Keratinocyte (primary cell): Measurements from ENCODE around the gene TTC3. TPM values are rescaled to one million over a fixed set of nuclear protein-coding genes. Genes with fewer than 3 reads are reported as not detected.

Experiments
- DNase-seq: peaks from one replicate; pipeline ENCODE4 v3.0.0-alpha.2; 2011; ENCODE audit warnings: low read depth, missing footprints, low spot score
- FAIRE-seq: peaks from 2 replicates; lab custom pipeline; 2011; peaks lifted over from hg19 to GRCh38; lab: Jason Lieb, UNC
- H2AFZ ChIP-seq: 2 replicates; pipeline ENCODE4 v1.6.0; 2012; ENCODE audit warnings: low read length, control low read depth, inconsistent platforms; ENCODE audit not compliant: control insufficient read depth
- H3K27ac ChIP-seq: 2 replicates; pipeline ENCODE4 v1.5.1; 2011; ENCODE audit warnings: low read length; ENCODE audit not compliant: control insufficient read depth, insufficient read depth
- H3K27me3 ChIP-seq: 3 replicates; pipeline ENCODE4 v1.6.0; 2011; ENCODE audit warnings: low read length; ENCODE audit not compliant: control insufficient read depth, insufficient read depth; ENCODE audit errors: extremely low read depth
- H3K36me3 ChIP-seq, 2 experiments: 2 replicates in 1 of 2; 3 replicates in 1 of 2; pipeline ENCODE4 v1.5.1; 2011; ENCODE audit warnings: low read length in 2 of 2, mild to moderate bottlenecking in 1 of 2; ENCODE audit not compliant: control insufficient read depth in 2 of 2, insufficient read depth in 2 of 2; ENCODE audit errors: extremely low read depth in 1 of 2
- H3K4me1 ChIP-seq: 3 replicates; pipeline ENCODE4 v1.5.1; 2011; ENCODE audit warnings: low read length; ENCODE audit not compliant: control insufficient read depth, insufficient read depth; ENCODE audit errors: extremely low read depth
- H3K4me2 ChIP-seq: 3 replicates; pipeline ENCODE4 v1.6.0; 2011; ENCODE audit warnings: low read depth, low read length; ENCODE audit not compliant: control insufficient read depth, insufficient read depth; ENCODE audit errors: extremely low read depth
- H3K4me3 ChIP-seq, 3 experiments: fragments of 200-600 bp in 1 of 3; sonication (generic) in 1 of 3; 2 replicates in 2 of 3; 3 replicates in 1 of 3; pipeline ENCODE4 v1.5.1; 2011 to 2016; ENCODE audit warnings: low read length in 3 of 3, mild to moderate bottlenecking in 3 of 3, control low read depth in 2 of 3, inconsistent platforms in 1 of 3, low read depth in 1 of 3, mixed read lengths in 1 of 3, mixed run types in 1 of 3, moderate library complexity in 1 of 3; ENCODE audit not compliant: control insufficient read depth in 2 of 3, insufficient read depth in 2 of 3; ENCODE audit errors: extremely low read depth in 1 of 3
- H3K79me2 ChIP-seq: 2 replicates; pipeline ENCODE4 v1.6.0; 2012; ENCODE audit warnings: low read length; ENCODE audit not compliant: control insufficient read depth, insufficient read depth
- H3K9ac ChIP-seq: 3 replicates; pipeline ENCODE4 v1.6.0; 2011; ENCODE audit warnings: low read length; ENCODE audit not compliant: control insufficient read depth, insufficient read depth; ENCODE audit errors: extremely low read depth
- H3K9me1 ChIP-seq: 3 replicates; pipeline ENCODE4 v1.6.0; 2011; ENCODE audit warnings: low read length; ENCODE audit not compliant: control insufficient read depth, insufficient read depth; ENCODE audit errors: extremely low read depth
- H3K9me3 ChIP-seq: 2 replicates; pipeline ENCODE4 v1.5.1; 2012; ENCODE audit warnings: low read depth, low read length; ENCODE audit not compliant: control insufficient read depth
- H4K20me1 ChIP-seq: 3 replicates; pipeline ENCODE4 v1.6.0; 2011; ENCODE audit warnings: low read length; ENCODE audit not compliant: control insufficient read depth, insufficient read depth; ENCODE audit errors: extremely low read depth
- EZH2 ChIP-seq: IDR thresholded peaks from one replicate; pipeline ENCODE4 v1.6.1; 2012; ENCODE audit warnings: inconsistent platforms, mild to moderate bottlenecking, low read length, moderate library complexity
- dilution Hi-C: fragments of 300-500 bp; cut with MboI; formaldehyde crosslinking; loops from one replicate; pipeline ENCODE4 v1.7.0; 2020; ENCODE audit warnings: low sequenced_read_pairs; ENCODE audit not compliant: extremely low pct_ligation_motif_present
- polyA plus RNA-seq, 5 experiments: library from polyadenylated mRNA; depleted of rRNA in 3 of 5; stranded (reverse) in 3 of 5; stranded (forward) in 1 of 5; unstranded in 1 of 5; fragments of >200 nt; gene quantifications; 1 replicate in 1 of 5; 2 replicates in 3 of 5; 3 replicates in 1 of 5; pipeline versions ENCODE4 v1.2.1 to v1.2.3, GENCODE V29; 2011 to 2012; ENCODE audit warnings: missing spikeins in 2 of 5, low read depth in 1 of 5, low replicate concordance in 1 of 5
- TF ChIP-seq, protein P1 (sequence below), 3 experiments: IDR thresholded peaks in 1 of 3; conservative IDR thresholded peaks in 1 of 3; optimal IDR thresholded peaks in 1 of 3; 2 replicates in 2 of 3; 3 replicates in 1 of 3; pipeline versions ENCODE3 to v1.5.1; 2011; ENCODE audit warnings: low read length in 3 of 3, mild to moderate bottlenecking in 3 of 3, moderate library complexity in 2 of 3, control low read depth in 1 of 3, inconsistent platforms in 1 of 3; ENCODE audit not compliant: insufficient read depth in 2 of 3; ENCODE audit errors: extremely low read depth in 1 of 3

The TTC3 gene
- polyA plus RNA-seq, 1 donor (not counting 4 experiments of a cell fraction or from before 2014, with no cell fraction given): 38.5 TPM

DNA sequence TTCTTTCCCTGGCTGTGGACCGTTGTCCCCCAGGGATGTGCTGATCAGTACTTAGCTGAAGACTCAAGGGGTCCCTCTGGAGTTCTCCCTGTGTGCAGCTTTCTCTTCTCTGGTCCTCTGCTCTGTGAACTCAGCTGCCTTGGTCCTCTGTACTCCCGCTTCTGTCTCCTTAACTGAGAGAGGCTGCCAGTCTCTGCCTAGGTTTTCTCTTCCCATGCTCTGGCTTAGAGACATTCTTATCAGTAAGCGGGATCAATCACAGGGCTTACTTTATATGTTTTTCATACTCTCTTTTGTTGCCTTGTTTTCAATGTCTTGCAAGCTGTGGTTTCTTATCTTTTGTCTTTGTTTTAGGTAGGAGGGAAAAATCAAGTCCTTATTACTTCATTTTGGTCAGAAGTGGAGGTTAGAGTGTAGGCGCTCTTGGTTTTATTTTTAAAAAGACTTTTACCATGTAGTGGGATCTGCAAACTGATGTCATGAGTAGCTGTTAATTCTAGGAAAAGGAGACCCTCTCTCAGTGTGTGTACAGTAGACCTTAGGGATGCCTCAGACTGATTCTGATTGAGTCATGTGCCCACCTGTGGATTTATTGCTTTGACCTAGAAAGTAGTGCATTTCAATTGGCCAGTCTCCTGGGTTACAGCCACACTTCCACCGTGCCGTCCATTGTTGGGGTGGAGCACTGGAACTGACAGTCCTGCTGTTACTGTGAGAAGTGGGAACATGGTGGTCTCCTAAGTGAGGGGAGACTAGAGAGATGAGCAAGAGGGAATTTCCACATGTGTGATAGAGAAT lies 46.6 kb downstream of the TTC3 start:
- no peak overlapping the region for H3K4me2 ChIP-seq
- H3K4me3 ChIP-seq: no peak overlapping the region
- no peak overlapping the region for H3K27ac ChIP-seq
- no peaks in the 10 kb centered on the region for H3K27me3 ChIP-seq
- dilution Hi-C loops: no loop called here
- DNase-seq: no peak
- H3K79me2 ChIP-seq: no peaks in the 10 kb centered on the region
- FAIRE-seq: no peak
- H2AFZ ChIP-seq: no peak overlapping the region
- no peaks in the 10 kb centered on the region for H4K20me1 ChIP-seq
- peaks cover 2% of the 10 kb centered on the region for H3K9me1 ChIP-seq
- peaks cover 3 to 4% of the 10 kb centered on the region in 2 experiments for H3K36me3 ChIP-seq
- H3K9ac ChIP-seq: no peak overlapping the region
- H3K4me1 ChIP-seq: peaks cover 14% of the 10 kb centered on the region
- H3K9me3 ChIP-seq: no peaks in the 10 kb centered on the region
- no peak for TF ChIP-seq EZH2
- TF ChIP-seq, protein P1, sequence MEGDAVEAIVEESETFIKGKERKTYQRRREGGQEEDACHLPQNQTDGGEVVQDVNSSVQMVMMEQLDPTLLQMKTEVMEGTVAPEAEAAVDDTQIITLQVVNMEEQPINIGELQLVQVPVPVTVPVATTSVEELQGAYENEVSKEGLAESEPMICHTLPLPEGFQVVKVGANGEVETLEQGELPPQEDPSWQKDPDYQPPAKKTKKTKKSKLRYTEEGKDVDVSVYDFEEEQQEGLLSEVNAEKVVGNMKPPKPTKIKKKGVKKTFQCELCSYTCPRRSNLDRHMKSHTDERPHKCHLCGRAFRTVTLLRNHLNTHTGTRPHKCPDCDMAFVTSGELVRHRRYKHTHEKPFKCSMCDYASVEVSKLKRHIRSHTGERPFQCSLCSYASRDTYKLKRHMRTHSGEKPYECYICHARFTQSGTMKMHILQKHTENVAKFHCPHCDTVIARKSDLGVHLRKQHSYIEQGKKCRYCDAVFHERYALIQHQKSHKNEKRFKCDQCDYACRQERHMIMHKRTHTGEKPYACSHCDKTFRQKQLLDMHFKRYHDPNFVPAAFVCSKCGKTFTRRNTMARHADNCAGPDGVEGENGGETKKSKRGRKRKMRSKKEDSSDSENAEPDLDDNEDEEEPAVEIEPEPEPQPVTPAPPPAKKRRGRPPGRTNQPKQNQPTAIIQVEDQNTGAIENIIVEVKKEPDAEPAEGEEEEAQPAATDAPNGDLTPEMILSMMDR (optimal IDR thresholded peaks at IDR 0.05 in 1 of 3, IDR thresholded peaks at IDR 0.05 in 1 of 3, conservative IDR thresholded peaks at IDR 0.05 in 1 of 3; ENCODE audit: extremely low read depth in 1 of 3, insufficient read depth in 2 of 3, low read length in 3 of 3): no peak

GRCh38 chr21:37128076-37128475 lies 55.0 kb downstream of the TTC3 start:
- FAIRE-seq: peak; percentile 23

More at GRCh38 chr21:37128076-37128475, 55.0 kb downstream of the TTC3 start:
- DNase-seq: no peak
- H4K20me1 ChIP-seq: no peaks in the 10 kb centered on the region
- H3K4me1 ChIP-seq: peaks cover 7% of the 10 kb centered on the region
- no peak overlapping the region for H3K4me3 ChIP-seq
- H3K4me2 ChIP-seq: no peak overlapping the region
- no peaks in the 10 kb centered on the region for H3K79me2 ChIP-seq
- no peaks in the 10 kb centered on the region for H3K27me3 ChIP-seq
- H3K27ac ChIP-seq: no peak overlapping the region
- no peak overlapping the region for H2AFZ ChIP-seq
- no peaks in the 10 kb centered on the region for H3K9me1 ChIP-seq
- dilution Hi-C loops: no loop called here
- no peaks in the 10 kb centered on the region for H3K9me3 ChIP-seq
- no peak for TF ChIP-seq EZH2
- TF ChIP-seq, protein P1 (optimal IDR thresholded peaks at IDR 0.05 in 1 of 3, IDR thresholded peaks at IDR 0.05 in 1 of 3, conservative IDR thresholded peaks at IDR 0.05 in 1 of 3; ENCODE audit: extremely low read depth in 1 of 3, insufficient read depth in 2 of 3, low read length in 3 of 3): no peak
- no peak overlapping the region for H3K9ac ChIP-seq
- peaks cover 11 to 13% of the 10 kb centered on the region in 2 experiments for H3K36me3 ChIP-seq
